Bronchial epithelial cell (primary cell): Measurements from ENCODE around the gene UBE2F. TPM values are rescaled to one million over a fixed set of nuclear protein-coding genes. Genes with fewer than 3 reads are reported as not detected.

ENCODE experiments used
- DNase-seq: peaks from one replicate; pipeline ENCODE4 v3.0.0-alpha.2; 2010; ENCODE audit warnings: low read depth
- FAIRE-seq: peaks from 2 replicates; lab custom pipeline; 2011; peaks lifted over from hg19 to GRCh38; lab: Jason Lieb, UNC
- H3K27me3 ChIP-seq: 2 replicates; pipeline ENCODE4 v1.5.1; 2011; ENCODE audit warnings: low read length; ENCODE audit not compliant: control insufficient read depth, insufficient read depth
- H3K36me3 ChIP-seq: 2 replicates; pipeline ENCODE4 v1.5.1; 2011; ENCODE audit warnings: low read length; ENCODE audit not compliant: control insufficient read depth, insufficient read depth
- H3K4me3 ChIP-seq: 2 replicates; pipeline ENCODE4 v1.5.1; 2011; ENCODE audit warnings: mild to moderate bottlenecking, low read depth, low read length, control low read depth
- total RNA-seq: library from RNA; depleted of rRNA; stranded (reverse); fragments of >200 nt; gene quantifications from 2 replicates; pipeline ENCODE4 v1.2.1, GENCODE V29; 2014
- TF ChIP-seq, protein P1 (sequence below): IDR thresholded peaks from 2 replicates; pipeline ENCODE4 v1.5.1; 2011; ENCODE audit warnings: mild to moderate bottlenecking, moderate library complexity, low read length, control low read depth, inconsistent platforms; ENCODE audit not compliant: insufficient read depth, severe bottlenecking

UBE2F gene
- total RNA-seq, 1 donor from 2014 or later, result 64.0 TPM

- H3K27me3 ChIP-seq, result no peaks in the 10 kb centered on the region
- TF ChIP-seq, protein P1, sequence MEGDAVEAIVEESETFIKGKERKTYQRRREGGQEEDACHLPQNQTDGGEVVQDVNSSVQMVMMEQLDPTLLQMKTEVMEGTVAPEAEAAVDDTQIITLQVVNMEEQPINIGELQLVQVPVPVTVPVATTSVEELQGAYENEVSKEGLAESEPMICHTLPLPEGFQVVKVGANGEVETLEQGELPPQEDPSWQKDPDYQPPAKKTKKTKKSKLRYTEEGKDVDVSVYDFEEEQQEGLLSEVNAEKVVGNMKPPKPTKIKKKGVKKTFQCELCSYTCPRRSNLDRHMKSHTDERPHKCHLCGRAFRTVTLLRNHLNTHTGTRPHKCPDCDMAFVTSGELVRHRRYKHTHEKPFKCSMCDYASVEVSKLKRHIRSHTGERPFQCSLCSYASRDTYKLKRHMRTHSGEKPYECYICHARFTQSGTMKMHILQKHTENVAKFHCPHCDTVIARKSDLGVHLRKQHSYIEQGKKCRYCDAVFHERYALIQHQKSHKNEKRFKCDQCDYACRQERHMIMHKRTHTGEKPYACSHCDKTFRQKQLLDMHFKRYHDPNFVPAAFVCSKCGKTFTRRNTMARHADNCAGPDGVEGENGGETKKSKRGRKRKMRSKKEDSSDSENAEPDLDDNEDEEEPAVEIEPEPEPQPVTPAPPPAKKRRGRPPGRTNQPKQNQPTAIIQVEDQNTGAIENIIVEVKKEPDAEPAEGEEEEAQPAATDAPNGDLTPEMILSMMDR, result no peak
- FAIRE-seq, result no peak
These were observed 36.8 kb upstream of the UBE2F start for GRCh38 chr2:237929979-237930378.

DNA sequence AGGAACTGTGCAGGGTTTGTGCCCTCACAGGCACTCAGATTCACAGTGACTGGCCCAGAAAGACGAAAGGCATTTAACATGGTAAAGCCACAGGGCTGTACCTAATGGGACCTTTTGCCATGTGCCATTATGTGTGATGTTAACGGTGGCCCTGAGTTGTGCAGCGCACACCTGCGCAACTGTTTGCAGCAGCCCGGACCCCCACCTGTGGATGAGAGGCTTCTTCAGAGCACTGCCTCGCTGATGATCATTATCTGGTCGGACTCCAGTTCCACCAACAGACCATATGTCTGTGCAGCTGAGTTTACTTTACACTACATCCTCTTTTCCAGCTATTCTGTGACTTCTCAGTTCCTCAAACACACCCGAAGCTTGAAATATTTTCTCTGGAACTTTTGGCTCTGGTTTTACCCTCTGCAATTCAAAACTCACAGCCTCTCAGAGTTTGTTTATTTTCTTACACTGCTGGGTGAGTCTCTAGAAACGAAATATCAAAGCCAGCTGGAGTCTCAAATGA lies 35.6 kb upstream of the UBE2F start:
- DNase-seq (no peak), FAIRE-seq (peak; percentile 36)
- TF ChIP-seq, protein P1, result no peak
- no peaks in the 10 kb centered on the region for H3K27me3 ChIP-seq
- no peak overlapping the region for H3K4me3 ChIP-seq
- H3K36me3 ChIP-seq, result no peaks in the 10 kb centered on the region

More at GRCh38 chr2:237929979-237930378, 36.8 kb upstream of the UBE2F start:
- DNase-seq, result no peak
- H3K4me3 ChIP-seq, result no peak overlapping the region
- no peaks in the 10 kb centered on the region for H3K36me3 ChIP-seq

DNA sequence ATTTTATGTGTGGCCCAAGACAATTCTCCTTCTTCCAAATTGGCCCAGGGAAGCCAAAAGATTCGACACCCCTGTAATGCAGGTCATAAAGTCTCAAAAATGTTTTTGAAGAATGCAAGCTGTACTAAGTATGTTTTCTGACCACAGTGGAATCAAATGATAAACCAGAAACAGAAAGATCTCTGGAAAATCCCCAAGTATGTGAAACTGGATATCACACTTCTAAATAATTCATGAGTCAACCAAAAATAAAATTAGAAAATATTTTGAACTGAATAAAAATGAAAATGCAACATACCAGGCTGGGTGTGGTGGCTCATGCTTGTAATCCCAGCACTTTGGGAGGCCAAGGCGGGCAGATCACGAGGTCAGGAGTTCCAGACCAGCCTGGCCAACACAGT lies 34.1 kb upstream of the UBE2F start:
- Histone ChIP-seq H3K4me3 (no peak overlapping the region), H3K36me3 (no peaks in the 10 kb centered on the region), H3K27me3 (no peaks in the 10 kb centered on the region)
- FAIRE-seq, result no peak
- peak; percentile 15 for DNase-seq
- TF ChIP-seq, protein P1, result no peak

- Histone ChIP-seq H3K36me3 (no peaks in the 10 kb centered on the region), H3K27me3 (no peaks in the 10 kb centered on the region), H3K4me3 (no peak overlapping the region)
- DNase-seq (no peak), FAIRE-seq (no peak)
- TF ChIP-seq, protein P1, result no peak
These were observed 32.6 kb upstream of the UBE2F start for GRCh38 chr2:237934186-237934585.

- DNase-seq (peak; percentile 93), FAIRE-seq (no peak)
- H3K4me3 ChIP-seq, result no peak overlapping the region
- TF ChIP-seq, protein P1, result no peak
- H3K36me3 ChIP-seq, result no peaks in the 10 kb centered on the region
- no peaks in the 10 kb centered on the region for H3K27me3 ChIP-seq
These were observed 30.9 kb upstream of the UBE2F start for GRCh38 chr2:237935740-237936452.
